Stimulated activated naive B cell treated with anti-CD40 and anti-IgM and Interleukin-4, amounts not matched to agents 10 μg/mL and 1 μg/mL and 100 μg/mL, for 72 hours (primary cell): ENCODE results near the gene B3GALT4.

Experiments
- ATAC-seq, 2 donors: fragments of 150-1000 bp; cut with Tn5 transposase; replicated peaks; 2 replicates each; pipeline ENCODE4 v1.10.0; 2021; ENCODE audit warnings: moderate library complexity in 1 of 2
- DNase-seq: peaks from one replicate; pipeline ENCODE4 v3.0.0; 2021
- H3K27ac Mint-ChIP-seq: one replicate; pipeline ENCODE4 v1.8.0; 2022; ENCODE audit warnings: mild to moderate bottlenecking, mixed read lengths
- H3K27me3 Mint-ChIP-seq, 2 donors: one replicate each; pipeline ENCODE4 v1.8.0; 2022; ENCODE audit warnings: mixed read lengths in 2 of 2
- H3K36me3 Mint-ChIP-seq, 2 donors: one replicate each; pipeline ENCODE4 v1.8.0; 2022; ENCODE audit warnings: mixed read lengths in 2 of 2, mild to moderate bottlenecking in 1 of 2
- H3K4me1 Mint-ChIP-seq, 2 donors: one replicate each; pipeline ENCODE4 v1.8.0; 2022; ENCODE audit warnings: mixed read lengths in 2 of 2, mild to moderate bottlenecking in 1 of 2
- H3K4me3 Mint-ChIP-seq, 2 donors: one replicate each; pipeline ENCODE4 v1.8.0; 2022; ENCODE audit warnings: mild to moderate bottlenecking in 2 of 2, mixed read lengths in 2 of 2, moderate library complexity in 1 of 2
- H3K9me3 Mint-ChIP-seq, 2 donors: one replicate each; pipeline ENCODE4 v1.8.0; 2022; ENCODE audit warnings: mixed read lengths in 2 of 2, mild to moderate bottlenecking in 1 of 2

Gene B3GALT4

GRCh38 chr6:33320315-33321181, 43.6 kb downstream of the B3GALT4 start:
- no peaks in the 10 kb centered on the region for H3K27me3 Mint-ChIP-seq
- H3K4me1 Mint-ChIP-seq, result peaks cover 54 to 77% of the 10 kb centered on the region in 2 donors
- DNase-seq (no peak), ATAC-seq (no peak)
- peak overlapping the region; percentile 90 to 97 for H3K4me3 Mint-ChIP-seq
- peaks cover 48 to 68% of the 10 kb centered on the region in 2 donors for H3K36me3 Mint-ChIP-seq
- peak overlapping the region; percentile 82 for H3K27ac Mint-ChIP-seq
- H3K9me3 Mint-ChIP-seq, result no peaks in the 10 kb centered on the region

DNA sequence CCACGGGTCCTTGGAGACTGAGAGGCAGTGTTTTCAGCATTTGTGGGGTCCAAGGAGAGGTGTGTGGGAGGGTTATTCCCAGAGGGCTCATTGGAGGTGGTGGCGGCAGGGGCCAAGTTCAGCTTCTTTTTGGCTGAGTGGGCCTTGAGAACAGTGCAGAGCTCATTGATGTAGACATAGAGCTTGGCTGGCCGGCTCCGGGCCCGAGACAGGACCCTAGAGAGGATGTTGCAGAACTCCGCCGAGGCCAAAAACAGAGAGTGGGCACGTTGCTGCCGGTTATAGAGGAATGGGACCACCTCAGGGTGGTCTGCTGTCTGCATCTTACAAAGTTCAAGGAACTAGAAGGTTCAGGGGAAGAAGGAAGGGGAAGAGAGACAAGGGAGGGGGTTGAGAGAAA, 44.3 kb downstream of the B3GALT4 start:
- peak overlapping the region; percentile 90 to 97 for H3K4me3 Mint-ChIP-seq
- DNase-seq (no peak), ATAC-seq (no peak)
- no peaks in the 10 kb centered on the region for H3K9me3 Mint-ChIP-seq
- no peaks in the 10 kb centered on the region for H3K27me3 Mint-ChIP-seq
- H3K4me1 Mint-ChIP-seq, result peaks cover 50 to 70% of the 10 kb centered on the region in 2 donors
- H3K27ac Mint-ChIP-seq, result peak overlapping the region; percentile 44
- peaks cover 46 to 61% of the 10 kb centered on the region in 2 donors for H3K36me3 Mint-ChIP-seq

DNA sequence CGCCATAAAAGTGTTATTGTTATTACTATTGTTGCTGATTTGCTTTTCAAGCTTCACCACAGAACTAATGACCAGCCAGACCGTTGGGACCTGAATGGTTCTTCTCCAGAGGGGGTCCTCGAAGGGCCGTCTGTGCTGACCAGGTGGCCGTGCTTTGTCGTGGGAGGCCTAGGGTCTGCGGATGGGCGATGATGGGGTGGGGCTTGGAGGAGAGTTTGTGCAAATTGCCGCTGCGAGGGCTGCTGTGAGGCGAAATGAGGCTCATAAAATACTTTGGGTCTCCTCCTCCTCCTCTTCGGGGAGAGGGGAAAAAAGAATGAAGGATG, 46.7 kb downstream of the B3GALT4 start:
- Mint-ChIP-seq H3K27ac (peak overlapping the region; percentile 99), H3K4me1 (peaks cover 38 to 52% of the 10 kb centered on the region in 2 donors), H3K4me3 (peak overlapping the region; percentile 90 to 97), H3K27me3 (no peaks in the 10 kb centered on the region), H3K9me3 (no peaks in the 10 kb centered on the region), H3K36me3 (peaks cover 35 to 41% of the 10 kb centered on the region in 2 donors)
- DNase-seq, result no peak
- ATAC-seq, result peak in 1 of 2 donors; percentile 3

DNA sequence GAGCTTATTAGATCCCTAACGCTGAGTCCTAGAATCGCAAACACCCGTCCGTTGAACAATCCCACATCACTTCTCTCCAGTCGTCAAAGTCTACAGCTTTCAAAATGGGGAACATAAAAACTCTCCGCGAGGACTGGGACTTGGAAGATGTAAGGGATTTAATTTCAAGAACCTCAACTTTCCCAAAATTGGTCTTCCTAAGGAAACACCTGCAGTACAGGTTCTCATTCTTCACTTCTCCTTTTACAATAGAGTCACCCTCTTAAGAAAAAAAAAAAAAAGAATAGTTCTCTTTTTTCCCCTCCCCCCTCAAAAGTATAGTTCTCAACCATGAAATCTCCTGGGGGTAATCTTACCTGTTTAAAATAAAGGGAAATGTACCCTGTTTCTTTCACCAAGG, 47.2 kb downstream of the B3GALT4 start:
- peaks cover 37 to 52% of the 10 kb centered on the region in 2 donors for H3K4me1 Mint-ChIP-seq
- ATAC-seq (peak; percentile 22 to 39), DNase-seq (no peak)

More for the DNA sequence above, 47.2 kb downstream of the B3GALT4 start:
- Mint-ChIP-seq H3K4me3 (peak overlapping the region; percentile 90 to 97), H3K27ac (peak overlapping the region; percentile 99), H3K9me3 (no peaks in the 10 kb centered on the region), H3K27me3 (no peaks in the 10 kb centered on the region), H3K36me3 (peaks cover 30 to 35% of the 10 kb centered on the region in 2 donors)
